IPS-18c (cell line): Measurements from ENCODE around the gene RILPL1.
"Not testable (repeated sequence)": the region's sequence is repeated elsewhere in the genome, so short reads cannot be mapped to it uniquely, and the experiment has no call there.

Experiments used
- H3K4me3 ChIP-seq: 2 replicates; pipeline ENCODE4 v1.7.0; 2013; ENCODE audit warnings: low read depth, mild to moderate bottlenecking, low read length, moderate library complexity; ENCODE audit not compliant: insufficient read depth
- H3K9me3 ChIP-seq: one replicate; pipeline ENCODE4 v1.6.1; 2013; ENCODE audit warnings: mild to moderate bottlenecking, low read length, moderate library complexity; ENCODE audit not compliant: control insufficient read depth, insufficient read depth

The RILPL1 gene

DNA sequence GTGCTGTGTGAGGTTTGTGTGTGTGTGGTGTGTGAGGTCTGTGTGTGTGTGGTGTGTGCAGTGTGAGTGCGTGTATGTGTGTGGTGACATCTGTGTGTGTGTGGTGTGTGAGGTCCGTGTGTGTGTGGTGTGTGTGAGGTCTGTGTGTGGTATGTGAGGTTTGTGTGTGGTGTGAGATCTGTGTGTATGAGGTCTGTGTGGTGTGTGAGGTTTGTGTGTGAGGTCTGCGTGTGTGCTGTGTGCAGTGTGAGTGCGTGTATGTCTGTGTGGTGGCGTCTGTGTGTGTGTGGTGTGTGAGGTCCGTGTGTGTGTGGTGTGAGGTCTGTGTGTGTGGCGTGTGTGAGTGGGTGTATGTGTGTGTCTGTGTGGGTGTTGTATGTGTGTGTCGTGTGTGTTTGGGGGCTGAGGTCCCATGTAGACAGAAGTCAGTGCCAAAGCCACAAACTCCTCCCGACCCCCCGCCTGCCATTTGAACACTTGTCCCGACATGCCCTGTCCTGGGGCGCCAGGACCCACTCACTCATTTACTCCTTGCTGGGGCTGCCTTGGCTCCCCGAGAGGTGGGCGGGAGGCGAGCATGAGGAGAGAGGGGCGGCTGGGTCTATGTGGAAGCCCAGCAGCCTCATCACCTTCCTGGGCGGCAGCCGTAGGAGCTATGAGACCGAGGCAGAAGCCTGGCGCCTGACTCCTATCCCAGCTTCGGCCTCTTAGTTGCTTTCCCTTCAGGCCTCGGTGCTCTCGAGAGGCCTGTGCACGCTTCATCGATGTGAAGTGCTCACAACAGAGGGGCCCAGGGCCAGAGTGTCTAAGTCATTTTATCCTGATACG is 20.5 kb downstream of the RILPL1 start:
- no peaks in the 10 kb centered on the region for H3K9me3 ChIP-seq

DNA sequence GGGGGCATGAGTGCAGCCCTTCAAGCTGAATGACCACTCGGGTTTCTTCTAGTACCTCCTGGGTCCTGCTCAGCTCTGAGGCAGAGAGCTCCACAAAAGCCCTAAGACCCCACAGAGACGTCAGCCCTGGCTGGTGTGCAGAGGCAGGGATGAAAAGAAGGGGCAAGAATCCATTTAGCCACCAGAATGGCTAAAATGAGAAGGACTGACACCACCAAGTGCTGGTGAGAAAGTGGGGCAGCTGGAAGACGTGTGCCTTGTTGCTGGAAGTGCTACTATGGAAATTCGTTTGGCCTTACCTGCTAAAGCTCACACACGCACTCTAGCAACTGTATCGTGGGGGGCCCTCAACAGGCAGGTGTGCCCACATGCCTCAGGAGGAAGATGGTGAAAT is 26.7 kb downstream of the RILPL1 start:
- Histone ChIP-seq H3K4me3 (no peak overlapping the region), H3K9me3 (no peaks in the 10 kb centered on the region)

More for the DNA sequence above, 20.5 kb downstream of the RILPL1 start:
- H3K4me3 ChIP-seq = no peak overlapping the region

DNA sequence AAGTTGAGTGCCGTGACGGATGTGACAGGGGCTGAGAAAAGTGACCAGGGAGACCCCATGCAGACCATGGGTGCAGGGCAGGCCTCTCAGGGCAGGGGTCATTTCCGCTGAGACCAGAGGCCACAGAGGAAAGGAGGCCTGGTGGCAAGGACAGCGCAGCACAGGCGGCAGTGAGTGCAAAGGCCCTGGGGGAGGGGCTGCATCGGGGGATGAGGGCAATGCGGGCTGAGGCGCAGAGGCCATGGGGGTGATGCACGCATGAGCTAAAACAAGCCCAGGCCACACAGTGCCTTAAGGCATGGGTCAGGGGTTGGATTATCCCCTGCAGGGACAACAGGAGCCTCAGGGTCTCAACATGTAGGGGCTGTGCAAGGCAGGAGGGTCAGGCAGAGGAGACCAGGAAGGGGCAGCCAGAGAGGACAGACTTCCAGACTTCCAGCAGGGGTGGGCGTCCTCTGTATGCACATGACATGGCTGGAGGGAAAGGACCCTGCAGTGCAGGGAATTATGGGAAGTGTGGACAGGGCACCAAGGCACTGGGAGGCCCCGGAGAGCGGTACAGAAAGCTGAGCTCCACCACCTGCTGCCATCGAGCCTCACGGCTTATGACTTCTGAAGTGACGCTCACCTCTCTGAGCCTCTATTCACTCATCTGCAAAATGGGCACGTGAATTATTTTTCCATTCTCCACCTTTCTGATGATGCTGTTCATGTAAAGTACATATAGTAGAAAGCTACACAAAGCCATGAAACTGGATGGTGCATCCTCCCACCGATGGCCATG is 27.3 kb downstream of the RILPL1 start:
- no peaks in the 10 kb centered on the region for H3K9me3 ChIP-seq
- H3K4me3 ChIP-seq = no peak overlapping the region

DNA sequence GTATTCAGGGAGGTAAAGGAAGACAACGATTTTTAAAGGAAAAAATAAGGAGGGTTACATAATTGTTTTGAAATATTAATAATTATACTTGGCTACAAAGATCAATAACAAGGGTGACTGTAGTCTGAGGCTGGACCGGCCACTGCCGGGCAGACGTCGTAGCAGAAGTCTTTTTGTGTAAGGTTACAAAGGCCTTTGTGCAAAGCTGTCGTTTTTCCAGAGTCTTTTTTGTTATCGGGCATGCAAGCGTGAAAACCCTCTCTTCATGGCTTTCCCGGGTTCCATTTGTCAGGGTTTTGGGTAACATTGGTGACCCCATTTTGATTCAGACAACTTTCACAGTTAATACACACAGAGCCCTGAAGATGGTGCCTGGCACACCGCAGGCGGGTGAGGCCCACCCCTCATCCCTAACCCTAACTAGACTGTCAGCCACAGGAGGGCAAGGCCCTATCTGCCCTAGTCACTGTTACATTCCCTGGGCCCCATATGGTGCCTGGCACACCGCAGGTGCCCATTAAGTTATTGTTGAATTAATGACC is 31.3 kb downstream of the RILPL1 start:
- Histone ChIP-seq H3K4me3 (no peak overlapping the region), H3K9me3 (no peaks in the 10 kb centered on the region)

DNA sequence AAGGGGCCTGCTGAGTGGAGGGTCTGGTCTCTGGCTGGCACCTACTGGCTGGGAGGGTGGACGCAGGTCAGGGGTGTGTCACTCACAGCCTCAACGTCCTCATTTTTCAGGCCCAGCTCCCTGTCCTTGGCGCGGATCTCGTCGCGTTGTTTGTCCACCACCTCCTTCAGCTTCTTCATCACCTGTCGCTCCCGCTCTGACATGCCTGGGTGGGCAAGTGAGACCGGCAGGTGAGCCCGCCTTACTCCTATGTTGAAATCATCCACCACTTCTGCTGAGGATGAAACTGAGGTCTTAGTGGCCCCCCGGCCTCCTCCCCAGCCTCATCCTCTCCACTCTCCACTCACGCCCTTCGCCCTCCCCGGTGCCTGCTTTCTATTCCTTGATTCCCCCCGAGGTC is 34.2 kb downstream of the RILPL1 start:
- H3K9me3 ChIP-seq = no peaks in the 10 kb centered on the region
- no peak overlapping the region for H3K4me3 ChIP-seq

DNA sequence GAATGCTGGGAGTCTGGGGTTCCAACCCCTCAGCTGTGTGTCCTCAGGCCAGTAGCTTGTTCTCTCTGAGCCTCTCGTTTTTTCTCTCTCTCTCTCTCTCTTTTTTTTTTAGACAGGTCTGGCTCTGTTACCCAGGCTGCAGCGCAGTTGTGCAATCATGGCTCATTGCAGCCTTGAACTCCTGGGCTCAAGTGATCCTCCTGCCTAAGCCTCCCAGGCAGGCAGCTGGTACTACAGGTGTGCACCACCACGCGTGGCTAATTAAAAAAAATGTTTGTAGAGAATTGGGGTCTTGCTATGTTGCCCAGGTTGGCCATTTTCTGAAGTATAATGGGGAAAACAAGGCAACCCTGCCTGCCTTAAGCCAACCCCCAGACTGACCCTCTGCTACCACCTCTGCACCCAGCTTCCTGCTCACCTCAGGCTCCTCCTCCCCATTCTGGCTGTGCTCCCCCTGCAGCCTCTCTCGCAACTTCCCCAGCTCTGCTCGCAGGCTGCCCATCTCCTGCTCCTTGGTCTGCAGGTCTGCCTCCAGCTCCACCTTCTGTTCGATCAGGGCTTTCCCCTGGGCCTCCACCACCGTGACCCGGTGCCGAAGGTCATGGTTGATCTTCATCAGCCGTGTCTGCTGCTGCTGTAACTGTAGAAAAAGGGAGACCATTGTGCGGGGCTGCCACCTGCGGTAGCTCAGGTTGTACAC is 35.2 kb downstream of the RILPL1 start:
- Histone ChIP-seq H3K4me3 (no peak overlapping the region), H3K9me3 (no peaks in the 10 kb centered on the region)

DNA sequence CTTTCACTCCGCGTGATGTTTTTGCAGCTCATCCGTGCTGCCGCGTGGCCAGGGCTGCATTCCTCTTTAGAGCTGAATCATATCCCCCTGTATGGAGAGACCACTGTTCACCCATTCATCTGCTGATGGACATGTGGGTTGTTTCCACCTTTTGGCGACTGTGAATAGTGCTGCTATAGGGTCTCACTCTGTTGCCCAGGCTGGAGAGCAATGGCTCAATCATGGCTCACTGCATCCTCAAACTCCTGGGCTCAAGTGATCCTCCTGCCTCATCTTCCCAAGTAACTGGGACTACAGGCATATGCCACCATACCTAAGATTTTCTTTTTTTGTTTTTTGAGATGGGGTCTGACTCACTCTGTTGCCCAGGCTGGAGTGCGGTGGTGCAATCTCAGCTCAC is 36.5 kb downstream of the RILPL1 start:
- Histone ChIP-seq H3K4me3 (no peak overlapping the region), H3K9me3 (no peaks in the 10 kb centered on the region)

DNA sequence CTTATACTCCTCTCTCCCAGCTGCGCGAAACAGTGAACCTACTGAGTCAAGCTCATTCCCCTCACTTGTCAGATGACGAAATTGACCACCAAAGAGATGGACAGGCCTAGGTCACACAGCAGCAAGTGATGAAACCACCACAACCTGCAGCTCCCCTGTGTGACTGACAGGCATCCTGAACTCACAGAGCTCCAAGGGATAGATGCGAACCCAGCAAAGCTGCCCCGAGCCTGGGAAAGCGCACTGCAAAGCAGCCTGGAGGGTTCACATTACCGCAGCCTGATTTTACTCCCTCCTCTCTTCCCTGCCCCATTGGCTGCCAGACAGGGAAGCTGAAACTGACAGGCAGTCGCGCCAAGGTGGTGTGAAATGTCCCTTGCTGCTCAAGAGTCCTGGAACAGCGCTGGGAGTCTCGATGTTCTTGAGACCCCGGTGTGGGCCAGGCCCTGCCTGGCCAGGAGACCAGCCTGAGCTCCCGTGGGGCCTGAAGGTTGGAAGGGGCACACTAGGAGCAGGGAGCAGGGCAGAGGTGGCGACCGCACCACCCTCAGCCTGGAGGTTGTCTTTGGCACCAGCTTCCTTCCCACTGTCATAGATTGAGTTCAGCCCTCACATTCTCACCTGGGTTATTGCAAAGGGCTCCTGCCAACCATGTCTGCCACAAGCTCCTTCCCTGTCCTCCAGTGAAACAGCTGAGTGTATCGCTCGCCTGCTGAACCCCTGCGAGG is 39.2 kb downstream of the RILPL1 start:
- Histone ChIP-seq H3K9me3 (no peaks in the 10 kb centered on the region), H3K4me3 (no peak overlapping the region)

DNA sequence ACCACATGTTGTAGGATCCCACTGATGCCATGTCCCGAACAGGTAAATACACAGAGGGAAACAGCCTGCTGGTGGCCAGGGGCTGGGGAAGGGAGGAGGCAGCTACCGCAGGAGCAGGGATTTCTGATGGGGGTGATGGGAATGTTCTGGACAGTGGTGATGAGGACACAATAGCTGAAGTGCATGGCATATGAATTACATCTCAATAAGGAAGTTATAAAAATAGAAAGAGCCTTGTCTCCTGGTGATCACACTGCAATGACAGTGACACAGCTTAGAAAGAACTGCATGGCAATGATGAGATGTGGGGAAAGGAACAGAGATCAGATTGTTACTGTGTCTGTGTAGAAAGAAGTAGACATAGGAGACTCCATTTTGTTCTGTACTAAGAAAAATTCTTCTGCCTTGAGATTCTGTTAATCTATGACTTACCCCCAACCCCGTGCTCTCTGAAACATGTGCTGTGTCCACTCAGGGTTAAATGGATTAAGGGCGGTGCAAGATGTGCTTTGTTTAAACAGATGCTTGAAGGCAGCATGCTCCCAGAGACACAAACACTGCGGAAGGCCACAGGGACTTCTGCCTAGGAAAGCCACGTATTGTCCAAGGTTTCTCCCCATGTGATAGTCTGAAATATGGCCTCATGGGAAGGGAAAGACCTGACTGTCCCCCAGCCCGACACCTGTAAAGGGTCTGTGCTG is 41.0 kb downstream of the RILPL1 start:
- H3K9me3 ChIP-seq, H3K4me3 ChIP-seq: not testable (repeated sequence)

DNA sequence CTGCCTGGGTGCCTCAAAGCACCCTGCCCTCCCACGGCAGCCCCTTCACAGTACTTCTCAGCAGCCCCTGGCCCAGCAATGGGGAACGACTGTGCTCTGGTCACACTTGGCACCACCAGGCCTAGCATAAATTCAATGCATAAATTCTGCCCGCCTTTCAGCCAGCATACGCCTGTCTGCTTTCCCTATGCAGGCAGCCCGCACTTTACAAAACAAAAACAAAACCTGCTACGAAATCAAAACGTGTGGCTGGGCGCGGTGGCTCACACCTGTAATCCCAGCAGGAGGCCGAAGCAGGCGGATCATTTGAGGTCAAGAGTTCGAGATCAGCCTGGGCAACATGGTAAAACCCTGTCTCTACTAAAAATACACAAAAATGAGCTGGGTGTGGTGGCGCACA is 42.0 kb downstream of the RILPL1 start:
- H3K9me3 ChIP-seq = no peaks in the 10 kb centered on the region
- H3K4me3 ChIP-seq = no peak overlapping the region

DNA sequence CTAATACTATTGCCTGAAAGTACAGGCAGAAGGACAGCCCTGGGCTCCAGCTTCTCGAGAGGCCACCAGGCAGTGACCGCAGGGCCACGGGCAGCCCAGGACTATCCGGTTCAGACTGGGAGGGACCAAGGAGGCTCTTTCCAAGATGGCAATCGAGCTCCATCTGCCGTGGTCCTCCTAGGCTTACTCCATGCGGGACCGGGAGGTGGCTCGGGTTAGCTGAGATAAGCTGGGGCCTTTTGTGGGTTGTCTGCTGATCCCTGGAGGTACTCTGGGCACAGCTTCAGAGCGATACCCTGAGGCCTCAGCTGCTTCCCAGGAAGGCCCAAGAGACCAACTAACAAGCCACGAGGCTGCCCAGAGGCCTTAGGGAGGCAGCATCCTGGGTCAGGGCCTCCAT is 42.5 kb downstream of the RILPL1 start:
- H3K9me3 ChIP-seq = no peaks in the 10 kb centered on the region
- H3K4me3 ChIP-seq = no peak overlapping the region

DNA sequence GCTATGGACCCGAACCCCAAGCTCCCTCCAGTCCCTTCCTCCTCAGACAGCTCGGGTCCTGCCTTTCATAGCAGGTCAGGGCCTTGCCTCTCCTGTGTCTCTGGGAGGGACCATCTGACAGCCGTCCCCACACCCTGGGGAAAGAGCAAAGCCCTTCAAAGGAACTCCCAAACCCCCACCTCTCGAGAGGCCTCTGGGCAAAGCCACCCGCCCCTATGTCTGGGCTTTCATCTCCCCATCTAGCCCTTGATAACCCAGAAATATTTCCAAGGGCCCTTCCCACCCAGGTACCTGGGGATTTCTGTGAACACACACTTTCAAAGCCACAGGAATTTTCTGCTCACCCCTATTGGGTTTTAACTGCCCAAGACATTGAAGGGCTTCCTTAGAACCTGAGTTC is 43.4 kb downstream of the RILPL1 start:
- H3K9me3 ChIP-seq = no peaks in the 10 kb centered on the region
- no peak overlapping the region for H3K4me3 ChIP-seq

DNA sequence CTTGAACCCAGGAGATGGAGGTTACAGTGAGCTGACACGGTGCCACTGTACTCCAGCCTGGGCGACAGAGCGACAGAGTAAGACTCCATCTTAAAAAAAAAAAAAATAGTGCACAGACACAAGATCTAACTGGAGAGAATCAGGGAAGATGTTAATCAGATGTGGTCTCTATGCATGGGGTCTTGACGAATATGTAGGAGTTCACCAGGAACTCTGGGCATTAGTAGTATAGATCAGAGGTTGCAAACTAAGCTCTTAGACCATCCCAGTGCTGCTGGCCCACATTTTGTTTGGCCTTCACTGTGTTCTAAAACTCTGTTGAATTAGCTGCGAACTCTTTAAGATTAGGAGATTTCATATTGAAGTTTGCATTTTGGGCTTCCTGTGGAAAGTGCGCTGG is 43.9 kb downstream of the RILPL1 start:
- H3K4me3 ChIP-seq = no peak overlapping the region
- no peaks in the 10 kb centered on the region for H3K9me3 ChIP-seq

DNA sequence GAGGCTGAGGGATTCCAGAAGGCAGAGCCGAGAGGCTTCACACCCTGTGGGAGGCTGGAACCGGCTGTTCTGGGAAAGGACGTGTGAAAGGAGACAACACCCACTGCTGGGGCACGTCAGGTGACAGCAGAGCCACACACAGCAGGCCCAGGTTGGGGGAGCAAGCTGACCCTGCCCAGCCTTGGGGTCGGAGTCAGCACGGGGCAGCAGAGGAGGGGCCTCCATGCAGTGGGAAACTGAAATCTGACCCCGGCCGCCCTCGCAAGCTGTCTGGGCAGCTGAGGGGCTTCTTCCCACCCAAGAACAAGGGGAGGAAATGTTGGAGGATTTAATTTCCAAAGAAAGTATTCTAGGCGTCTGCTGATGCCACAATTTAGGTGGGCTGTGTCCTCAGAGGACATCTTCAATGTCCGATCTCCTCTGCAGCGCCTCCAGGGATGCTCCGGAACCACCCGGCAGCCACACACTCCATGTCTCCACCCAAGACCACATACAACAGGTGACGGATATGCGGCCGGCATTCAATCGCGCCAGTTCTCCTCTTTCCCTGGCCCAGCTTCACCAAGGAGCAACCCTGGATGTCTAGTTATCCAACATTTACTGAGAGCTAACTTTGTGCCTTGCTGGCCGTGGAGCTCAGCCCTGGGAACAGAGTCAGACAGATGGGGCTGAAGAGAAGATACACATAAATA is 44.8 kb downstream of the RILPL1 start:
- H3K4me3 ChIP-seq = no peak overlapping the region
- no peaks in the 10 kb centered on the region for H3K9me3 ChIP-seq

DNA sequence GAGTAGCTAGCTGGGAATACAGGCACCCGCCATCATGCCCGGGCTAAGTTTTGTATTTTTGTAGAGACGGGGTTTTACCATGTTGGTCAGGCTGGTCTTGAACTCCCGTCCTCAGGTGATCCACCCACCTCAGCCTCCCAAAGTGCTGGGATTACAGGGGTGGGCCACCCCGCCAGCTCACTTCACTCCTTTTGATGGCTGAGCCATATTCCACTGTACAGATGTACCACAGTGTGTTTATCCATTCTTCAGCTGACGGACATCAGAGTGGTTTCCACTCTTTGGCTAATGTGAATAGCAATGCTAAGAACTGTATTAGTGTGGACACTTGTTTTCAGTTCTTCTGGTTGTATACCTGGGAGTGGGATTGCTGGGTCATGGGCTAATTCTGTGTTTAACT is 46.1 kb downstream of the RILPL1 start:
- Histone ChIP-seq H3K4me3 (no peak overlapping the region), H3K9me3 (no peaks in the 10 kb centered on the region)

DNA sequence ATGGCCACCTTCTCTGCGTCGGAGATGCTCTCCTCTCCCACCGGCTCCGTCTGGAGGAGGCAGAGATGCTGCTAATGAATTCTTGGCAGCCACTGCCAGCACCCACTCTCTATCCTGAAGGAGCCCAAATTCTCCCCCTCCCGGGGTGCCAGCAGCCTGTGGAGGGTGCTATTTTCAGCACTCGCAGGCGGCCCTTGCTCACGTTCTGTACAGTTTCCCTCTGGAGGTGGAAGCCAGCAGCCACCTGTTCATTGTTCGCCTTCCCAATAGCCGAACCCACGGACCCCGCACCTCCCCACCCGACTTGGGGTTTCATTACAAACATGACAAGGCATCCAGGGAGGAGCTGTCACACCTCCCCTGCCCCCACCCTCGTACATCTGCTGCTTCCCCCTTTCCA is 47.8 kb downstream of the RILPL1 start:
- Histone ChIP-seq H3K4me3 (no peak overlapping the region), H3K9me3 (no peaks in the 10 kb centered on the region)
